Measurements from ENCODE around the gene TMEM59L.

The TMEM59L gene

GRCh38 chr19:18576383-18576782, 36.3 kb upstream of the TMEM59L start:
- POLR2A ChIA-PET: interaction anchor here (0.5 to 1.7 kb wide), 3 partner anchors 13 to 21 kb away, joined by 3 to 9 read pairs (median 6); partner anchors contain the start of gene REX1BD
- no peak for DNase-seq (ENCODE audit: extremely low spot score)
- CTCF ChIA-PET: interaction anchor here (10.9 kb wide), 1 partner anchor 11 kb away, joined by 111 read pairs; the partner anchor contains the start of gene REX1BD
- TF ChIP-seq CTCF (IDR thresholded peaks at IDR 0.05; ENCODE audit: control extremely low read depth, extremely low read depth, low read depth, missing control alignments): no peak

- ChIA-PET CTCF (interaction anchor here (0.9 to 10.9 kb wide), 2 partner anchors 10 to 16 kb away, joined by 5 to 111 read pairs; partner anchors contain the start of gene REX1BD), POLR2A (interaction anchor here (0.8 to 1.7 kb wide), 3 partner anchors 9 to 12 kb away, joined by 3 to 9 read pairs (median 5); partner anchors contain the start of gene REX1BD)
- TF ChIP-seq CTCF (IDR thresholded peaks at IDR 0.05; ENCODE audit: control extremely low read depth, extremely low read depth, low read depth, missing control alignments): no peak
- no peak for DNase-seq (ENCODE audit: extremely low spot score)
These were observed 35.2 kb upstream of the TMEM59L start for GRCh38 chr19:18577365-18577914.

- CTCF ChIA-PET: interaction anchor here (2.2 to 10.9 kb wide), 2 partner anchors 8 to 14 kb away, joined by 4 to 111 read pairs; partner anchors contain the start of gene REX1BD
- no peak for TF ChIP-seq CTCF (IDR thresholded peaks at IDR 0.05; ENCODE audit: control extremely low read depth, extremely low read depth, low read depth, missing control alignments)
- DNase-seq (ENCODE audit: extremely low spot score): no peak
- POLR2A ChIA-PET: interaction anchor here (1.2 kb wide), 1 partner anchor 9 kb away, joined by 3 read pairs; no protein-coding TSS in a partner anchor
These were observed 32.4 kb upstream of the TMEM59L start for GRCh38 chr19:18580311-18580710.

- ChIA-PET CTCF (interaction anchor here (1.0 to 7.9 kb wide), 7 partner anchors 8 to 136 kb away, joined by 3 to 111 read pairs (median 4); partner anchors contain the start of genes FKBP8 and UBA52), POLR2A (interaction anchor here (0.6 to 1.1 kb wide), 2 partner anchors 9 to 32 kb away, joined by 3 to 4 read pairs; no protein-coding TSS in a partner anchor)
- no peak for DNase-seq (ENCODE audit: extremely low spot score)
These were observed 26.4 kb upstream of the TMEM59L start for GRCh38 chr19:18586306-18586705.

GRCh38 chr19:18587561-18587960, 25.1 kb upstream of the TMEM59L start:
- CTCF ChIA-PET: interaction anchor here (0.7 to 7.9 kb wide), 15 partner anchors 11 to 260 kb away, joined by 3 to 111 read pairs (median 4); partner anchors contain the start of genes FKBP8, UBA52 and UPF1
- POLR2A ChIA-PET: no interaction called here
- no peak for DNase-seq (ENCODE audit: extremely low spot score)
- no peak for TF ChIP-seq CTCF (IDR thresholded peaks at IDR 0.05; ENCODE audit: control extremely low read depth, extremely low read depth, low read depth, missing control alignments)

More at GRCh38 chr19:18586306-18586705, 26.4 kb upstream of the TMEM59L start:
- TF ChIP-seq CTCF (IDR thresholded peaks at IDR 0.05; ENCODE audit: control extremely low read depth, extremely low read depth, low read depth, missing control alignments): no peak

- DNase-seq (ENCODE audit: extremely low spot score): no peak
- ChIA-PET CTCF (interaction anchor here (0.7 to 7.9 kb wide), 24 partner anchors 12 to 259 kb away, joined by 3 to 111 read pairs (median 5); partner anchors contain the start of genes ELL, FKBP8, KXD1 and UBA52), POLR2A (interaction anchor here (1.6 to 1.9 kb wide), 2 partner anchors 12 to 16 kb away, joined by 9 to 16 read pairs; partner anchors contain the start of gene UBA52)
- no peak for TF ChIP-seq CTCF (IDR thresholded peaks at IDR 0.05; ENCODE audit: control extremely low read depth, extremely low read depth, low read depth, missing control alignments)
These were observed 24.6 kb upstream of the TMEM59L start for GRCh38 chr19:18587962-18588610.
